ENCODE data around the gene PACRG.

Gene PACRG

DNA sequence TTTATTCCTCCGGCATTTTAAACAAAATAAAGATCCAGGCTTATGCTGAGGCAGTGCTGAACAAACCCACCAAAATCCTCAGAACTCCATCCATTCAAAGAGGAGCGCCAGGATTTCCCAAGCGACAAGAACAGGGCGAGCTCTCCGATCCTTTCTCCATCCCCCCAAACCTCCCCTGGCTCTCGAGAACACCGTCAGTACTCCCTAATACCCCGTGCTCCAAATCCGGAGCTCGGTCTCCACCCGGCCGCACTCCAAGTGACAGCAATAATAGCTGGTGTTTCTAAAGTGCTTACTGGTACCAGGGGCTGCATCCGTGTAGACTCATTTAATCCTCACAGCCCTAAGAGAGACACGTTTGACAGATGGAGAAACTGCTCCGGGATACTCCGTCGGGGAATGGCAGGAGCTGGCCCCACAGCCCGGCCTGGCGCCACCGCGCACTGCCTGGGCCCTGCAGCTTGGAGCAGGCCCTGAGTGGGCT, 409.7 kb downstream of the PACRG start:
- DNase-seq (ENCODE audit: low spot score) = no peak

DNA sequence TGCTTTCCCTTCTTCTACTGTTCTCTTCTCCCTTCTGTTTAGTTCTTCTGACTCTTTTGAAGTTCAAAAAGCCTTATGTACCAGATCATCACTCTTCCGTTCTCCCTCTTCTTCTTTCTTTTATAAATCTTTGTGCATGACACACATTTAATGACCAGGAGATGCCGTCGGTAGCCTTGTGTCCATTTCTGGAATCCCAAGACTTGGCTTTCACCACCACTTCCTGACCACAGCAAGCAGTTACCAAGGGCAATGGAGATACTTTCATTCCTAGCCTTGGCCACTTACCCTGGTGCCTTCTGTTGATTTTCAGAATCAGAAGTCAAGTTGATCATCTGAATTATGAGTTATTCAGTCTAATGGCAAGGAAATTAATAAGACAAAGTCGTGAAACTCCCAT, 418.3 kb downstream of the PACRG start:
- no peak for DNase-seq (ENCODE audit: low spot score)

DNA sequence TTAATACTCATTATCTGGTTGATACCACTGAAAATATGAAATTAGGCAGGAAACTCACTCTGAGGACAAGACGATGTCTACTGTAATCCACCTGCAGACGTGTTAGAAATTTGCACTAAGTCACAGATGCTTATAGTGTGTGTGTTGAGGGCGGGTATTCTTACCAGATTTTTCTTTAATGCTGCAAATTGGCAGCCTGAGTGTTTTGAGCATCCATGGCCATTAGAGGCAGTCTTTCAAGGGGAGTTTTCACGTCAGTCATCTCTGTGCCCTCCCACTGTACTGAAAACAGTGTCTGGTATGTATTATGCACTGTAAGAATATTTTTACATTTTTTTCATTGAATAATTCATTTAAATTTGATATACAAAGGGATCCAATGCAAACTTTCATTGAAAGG, 420.2 kb downstream of the PACRG start:
- DNase-seq (ENCODE audit: low spot score) = no peak

DNA sequence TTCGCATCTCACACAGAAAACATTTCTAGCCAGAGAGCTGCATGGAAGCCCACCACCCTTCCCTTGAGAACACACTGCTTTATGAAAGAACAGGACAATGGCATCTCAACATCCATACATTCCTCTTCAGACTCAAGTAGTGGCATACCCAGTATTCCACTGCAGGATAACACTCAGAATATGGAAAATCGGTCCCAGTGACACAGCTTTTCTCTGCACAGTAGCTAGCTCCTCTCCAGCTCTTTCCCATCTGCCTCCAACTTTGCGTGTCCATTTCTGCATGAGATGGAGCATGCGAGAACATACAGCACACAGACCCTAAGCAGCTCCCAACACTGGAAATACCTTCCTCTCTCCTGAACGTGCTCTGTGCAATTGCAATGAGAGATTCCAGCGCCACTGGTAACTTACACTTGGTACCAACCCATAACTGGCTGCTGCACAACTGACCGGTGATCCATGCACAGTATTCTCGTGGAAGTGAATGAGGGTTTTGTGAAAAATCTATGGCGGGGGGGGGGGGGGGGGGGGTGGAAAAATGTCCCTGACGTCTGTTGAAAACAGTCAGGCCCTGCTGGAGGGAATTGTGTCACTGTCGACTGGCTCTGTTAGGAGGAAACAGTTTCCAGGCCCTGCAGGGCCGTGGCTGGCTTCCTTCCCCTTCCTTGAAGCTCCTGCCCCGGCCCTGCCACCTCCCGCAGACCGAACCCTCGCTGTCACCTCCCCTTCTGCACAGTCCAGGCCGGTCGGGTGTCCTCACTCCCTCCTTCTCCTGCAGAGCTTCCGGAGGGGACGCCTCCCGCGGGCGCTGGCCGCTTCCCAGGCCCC, 420.9 kb downstream of the PACRG start:
- DNase-seq (ENCODE audit: low spot score) = no peak

DNA sequence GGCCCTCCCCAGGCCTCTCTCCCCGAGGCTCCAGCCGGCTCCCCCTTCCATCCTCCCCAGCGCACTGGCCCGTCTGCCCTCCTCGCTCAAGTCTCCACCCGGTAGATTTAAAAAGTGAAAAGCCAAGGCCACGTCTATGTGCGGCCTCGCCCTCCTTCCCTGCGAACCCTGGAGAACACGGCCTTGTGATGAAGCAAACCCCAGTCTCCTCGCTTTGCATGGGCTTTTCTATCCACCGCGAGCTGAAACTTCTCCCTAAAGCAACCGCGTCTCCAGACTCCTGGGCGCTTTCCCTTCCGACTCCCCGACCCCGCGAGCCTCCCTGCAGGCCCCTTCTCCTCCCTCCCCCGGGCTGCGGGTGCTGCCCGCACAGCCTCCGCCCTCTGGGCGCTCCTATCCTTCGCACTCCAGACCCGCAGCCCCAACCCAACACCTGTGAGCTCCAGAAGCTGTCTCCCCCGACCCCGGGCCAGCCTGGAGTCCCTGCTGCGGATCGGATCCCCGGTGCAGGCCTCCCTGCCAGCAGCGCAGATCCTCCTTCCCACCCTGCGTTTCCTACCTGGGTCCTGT, 421.6 kb downstream of the PACRG start:
- no peak for DNase-seq (ENCODE audit: low spot score)

DNA sequence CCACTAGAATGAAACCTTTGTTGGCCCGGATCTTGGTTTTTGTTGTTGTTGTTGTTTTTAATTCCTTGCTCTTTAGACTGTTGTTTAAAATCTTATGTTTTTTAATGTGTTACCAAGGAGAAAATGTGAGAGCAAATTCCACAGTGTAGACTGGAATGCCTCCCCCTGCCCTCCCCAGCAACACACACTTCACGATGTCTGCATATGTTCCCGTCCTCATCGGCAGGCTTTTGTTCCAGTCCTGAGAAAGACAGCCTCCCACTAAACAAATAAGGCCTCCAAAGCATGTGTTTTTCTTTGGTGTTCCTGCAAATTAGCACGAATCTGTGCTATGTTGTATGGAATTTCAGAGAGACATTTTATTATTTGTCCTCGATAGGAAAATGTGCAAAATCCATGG, 423.4 kb downstream of the PACRG start:
- DNase-seq (ENCODE audit: low spot score) = no peak

DNA sequence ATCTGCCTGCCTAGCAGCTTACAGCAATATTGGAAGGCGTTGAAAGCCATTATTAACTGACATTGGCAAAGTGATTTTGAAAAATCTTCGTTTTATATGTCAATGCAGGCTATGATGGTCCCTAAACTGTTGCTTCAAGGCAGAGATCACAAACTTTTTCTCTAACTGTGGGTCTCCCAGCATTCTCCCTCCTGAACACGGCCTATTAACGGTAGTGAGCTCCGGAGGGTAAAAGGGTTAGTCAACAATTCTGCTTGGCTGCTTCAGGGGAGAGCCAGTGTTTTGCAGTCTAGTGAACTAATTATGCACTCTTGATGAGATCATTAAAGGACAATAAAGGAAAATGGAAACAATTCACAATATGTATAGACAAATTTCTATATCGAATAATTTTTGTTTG, 424.9 kb downstream of the PACRG start:
- DNase-seq (ENCODE audit: low spot score) = no peak

DNA sequence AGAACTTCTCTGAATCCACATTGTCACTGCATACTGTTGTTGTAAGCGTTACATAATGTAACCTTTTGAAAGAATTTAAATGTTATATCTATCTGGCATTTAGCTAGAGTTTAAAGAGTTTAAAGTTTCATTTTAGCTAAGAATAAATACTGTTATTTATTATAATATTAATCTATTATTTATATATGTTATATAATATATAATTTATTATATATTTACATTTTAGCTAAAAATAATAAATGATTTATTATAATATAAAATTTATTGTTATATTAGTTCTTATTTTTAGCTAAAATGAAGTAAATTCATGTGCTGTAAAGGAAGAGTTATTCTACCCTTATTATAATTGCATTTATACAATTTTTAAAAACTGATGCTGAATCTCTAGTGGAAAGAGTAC, 431.3 kb downstream of the PACRG start:
- DNase-seq (ENCODE audit: low spot score) = no peak

DNA sequence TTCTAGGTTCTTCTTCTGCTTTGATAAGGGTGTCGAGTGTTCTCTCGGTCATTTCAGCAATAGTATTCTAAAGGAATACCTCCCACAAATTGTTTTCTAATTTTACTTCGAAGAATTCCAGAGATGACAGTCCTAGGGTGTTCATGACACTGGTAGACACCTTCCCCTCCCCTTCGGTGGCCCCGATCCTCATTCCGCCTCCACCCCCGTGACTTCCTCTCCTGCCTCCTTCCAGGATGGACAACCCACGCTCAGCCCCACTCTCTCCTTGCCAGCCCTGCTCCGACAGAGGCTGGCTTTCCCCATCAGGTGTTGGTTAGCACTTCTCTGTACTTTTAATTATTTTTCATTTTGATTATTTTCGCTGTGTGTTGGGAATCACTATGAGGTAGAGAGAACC, 431.9 kb downstream of the PACRG start:
- DNase-seq (ENCODE audit: low spot score) = no peak

DNA sequence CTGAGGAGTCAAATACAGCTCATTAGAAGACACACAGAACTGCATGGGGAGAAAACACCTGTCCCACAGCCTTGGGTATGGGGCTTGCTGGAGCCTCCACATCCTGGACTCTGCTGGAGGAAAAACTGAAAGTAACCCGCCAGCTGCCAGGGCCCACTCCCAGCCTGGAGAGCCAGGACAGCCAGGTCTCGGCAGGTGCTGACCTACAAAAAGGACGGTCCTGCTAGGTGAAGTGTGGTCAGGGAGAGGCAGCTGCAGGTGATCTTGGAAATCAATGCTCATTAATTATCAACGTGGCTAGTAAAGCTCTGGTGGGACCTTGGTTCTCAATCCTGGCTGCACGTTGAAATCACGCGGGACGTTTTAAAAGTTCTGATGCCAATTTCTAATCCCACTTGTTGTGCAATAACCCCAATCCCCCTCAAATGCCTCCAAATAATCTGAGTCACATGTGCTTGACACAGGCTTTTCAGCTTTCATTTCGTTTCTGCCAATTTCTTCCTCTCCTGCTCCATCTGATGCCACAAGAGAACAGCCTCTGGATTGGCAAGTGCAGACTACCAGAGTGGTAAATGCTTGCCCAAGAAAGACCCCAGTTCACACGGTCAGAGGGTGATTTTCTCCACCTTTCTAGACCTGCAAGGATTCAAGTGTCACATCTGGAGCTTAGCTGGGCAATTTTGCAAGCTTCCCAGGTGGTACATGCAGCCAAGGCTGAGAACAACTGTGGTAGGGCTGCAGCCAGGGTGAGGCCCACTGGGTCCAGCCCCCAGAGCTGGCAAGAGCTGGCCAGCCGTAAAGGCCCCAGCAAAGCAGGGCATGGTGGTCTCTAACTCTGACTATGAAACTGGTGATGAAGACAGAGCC, 434.5 kb downstream of the PACRG start:
- no peak for DNase-seq (ENCODE audit: low spot score)

DNA sequence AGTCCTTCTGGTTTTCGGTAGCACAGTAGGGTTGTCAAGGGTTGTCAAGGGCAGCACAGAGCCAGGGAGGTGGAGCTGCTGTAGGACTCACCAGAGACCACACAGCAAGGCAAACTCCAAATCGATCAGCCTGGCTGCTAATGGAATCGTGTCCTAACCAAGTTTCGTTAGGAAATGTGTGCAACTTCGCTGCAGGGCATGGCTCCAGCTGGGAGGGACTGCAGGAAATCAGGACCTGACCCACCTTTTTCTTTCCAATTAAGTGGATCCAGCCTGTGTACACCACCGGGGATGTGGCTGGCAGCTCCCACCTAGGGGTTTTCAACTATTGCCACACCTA, 435.1 kb downstream of the PACRG start:
- DNase-seq (ENCODE audit: low spot score) = no peak

DNA sequence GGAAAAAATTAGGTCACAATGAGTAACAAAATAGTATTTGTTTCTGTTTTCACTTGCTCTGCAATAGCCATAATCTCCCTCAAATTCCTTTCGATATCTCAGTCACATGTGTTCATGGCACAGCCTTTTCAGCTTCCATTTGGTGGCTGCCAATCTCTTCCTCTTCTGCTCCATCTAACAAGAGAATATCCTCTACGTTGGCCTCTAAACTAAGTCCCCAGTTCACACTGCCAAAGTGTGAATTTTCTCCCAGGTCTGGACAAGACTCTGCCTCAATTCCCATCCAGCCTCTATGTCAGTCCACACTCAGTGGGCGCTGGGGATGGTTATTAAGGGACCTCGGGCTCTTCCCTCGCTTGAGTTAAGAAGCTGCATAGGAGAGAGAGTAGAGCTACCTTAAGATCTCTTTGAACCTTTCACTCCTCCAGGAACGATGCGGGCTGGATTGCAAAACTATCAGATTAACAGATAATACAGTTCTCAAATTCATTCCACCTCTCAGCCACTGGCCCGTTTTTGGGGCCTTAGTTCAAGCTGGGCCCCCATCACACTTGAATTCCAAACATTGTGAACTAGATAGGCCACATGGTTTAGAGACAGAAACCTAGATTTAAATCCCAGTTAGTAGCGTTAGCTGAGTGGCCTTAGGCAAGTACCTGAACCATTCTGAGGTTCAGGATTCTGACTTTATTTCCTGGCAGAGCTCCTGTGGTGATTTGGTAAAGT, 436.6 kb downstream of the PACRG start:
- DNase-seq (ENCODE audit: low spot score) = no peak

DNA sequence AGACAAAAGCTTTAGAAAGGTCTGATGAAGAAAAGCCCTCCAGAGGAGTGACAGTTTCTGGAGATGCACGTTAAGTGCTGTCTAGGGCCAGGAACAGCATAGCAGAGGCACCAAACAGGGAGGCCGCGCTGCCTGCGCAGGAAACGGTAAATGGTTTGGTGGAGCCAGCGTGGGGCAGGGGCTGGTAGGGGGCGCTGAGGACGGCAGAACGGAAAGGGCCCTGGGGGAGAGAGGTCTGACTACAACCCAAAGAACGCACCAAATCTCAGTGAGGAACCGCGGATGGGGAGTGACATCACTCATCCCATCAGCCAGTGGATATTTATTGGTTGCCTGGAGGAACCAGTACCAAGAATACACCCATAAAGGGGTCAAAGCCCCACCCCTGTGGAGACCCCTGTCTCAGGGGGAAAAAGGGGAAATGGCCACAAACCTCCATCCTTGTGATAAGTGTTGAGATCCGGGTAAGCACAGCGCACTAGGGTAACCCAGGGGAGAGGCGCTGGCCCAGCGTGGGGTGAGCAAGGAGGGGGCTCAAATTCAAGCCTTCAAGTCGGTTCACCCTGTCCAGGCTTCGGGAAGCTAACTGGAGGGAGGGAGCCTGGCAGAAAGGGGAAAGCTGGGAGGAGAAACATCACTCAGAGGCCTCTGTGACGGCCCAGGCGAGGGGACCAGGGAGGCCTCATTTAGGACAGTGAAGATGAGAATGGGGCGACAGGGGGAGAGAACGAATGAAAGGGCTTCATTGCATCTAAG, 437.6 kb downstream of the PACRG start:
- DNase-seq (ENCODE audit: low spot score) = no peak

DNA sequence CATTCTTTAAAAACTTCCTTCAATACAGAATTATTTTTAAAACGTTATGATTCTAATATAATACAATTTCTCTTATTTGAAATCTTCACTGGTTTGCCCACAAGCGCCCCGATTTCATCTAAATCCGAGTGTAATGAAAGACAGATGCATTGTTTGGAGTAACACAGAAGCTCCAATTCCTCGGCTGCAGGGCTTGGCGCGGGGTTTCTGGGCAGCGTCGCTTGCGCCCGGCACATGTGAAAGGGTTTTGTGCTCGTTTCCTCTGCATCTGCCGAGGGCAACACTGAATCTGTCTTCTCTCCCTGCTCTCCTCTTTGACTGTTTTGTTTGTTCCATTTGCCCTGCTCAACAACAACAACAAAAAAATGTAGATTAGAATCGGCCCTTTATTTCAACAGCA, 438.1 kb downstream of the PACRG start:
- no peak for DNase-seq (ENCODE audit: low spot score)

DNA sequence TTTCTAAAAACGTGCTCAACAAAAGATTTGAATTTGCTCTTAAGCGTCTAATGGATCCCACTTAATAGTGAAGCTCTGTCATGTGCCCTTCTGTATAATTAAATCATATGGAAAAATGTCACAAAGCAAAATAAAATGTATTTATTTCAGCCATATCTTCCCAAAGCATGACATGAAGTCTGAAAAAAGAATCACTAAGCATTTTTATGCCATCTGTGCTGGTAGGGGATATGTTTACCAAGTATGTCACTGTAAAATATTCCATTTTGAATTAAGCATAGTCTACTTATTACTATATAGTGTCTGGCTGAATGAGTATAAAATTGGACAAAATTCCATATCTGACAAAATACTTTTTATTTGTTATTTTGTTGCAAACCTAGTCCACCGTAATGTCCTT, 438.7 kb downstream of the PACRG start:
- DNase-seq (ENCODE audit: low spot score) = no peak

DNA sequence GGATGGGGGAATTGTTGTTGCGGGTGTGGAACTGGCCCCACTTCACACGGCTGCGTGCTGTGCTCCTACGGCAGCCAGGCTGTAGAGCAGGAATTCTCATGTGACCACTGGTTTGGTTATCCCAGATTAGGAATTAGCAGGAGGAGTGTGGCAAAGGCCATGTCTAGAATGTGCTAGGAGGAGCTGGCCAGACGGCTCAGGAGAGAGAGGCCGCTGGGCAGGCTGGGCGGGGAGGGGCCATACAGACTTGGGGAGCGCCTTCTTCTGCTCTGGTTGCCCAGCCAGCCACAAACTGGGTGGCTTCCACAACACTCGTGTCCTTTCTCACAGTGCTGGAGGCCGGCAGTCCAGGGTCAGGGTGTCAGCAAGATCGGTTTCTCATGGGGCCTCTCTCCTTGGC, 441.7 kb downstream of the PACRG start:
- no peak for DNase-seq (ENCODE audit: low spot score)

DNA sequence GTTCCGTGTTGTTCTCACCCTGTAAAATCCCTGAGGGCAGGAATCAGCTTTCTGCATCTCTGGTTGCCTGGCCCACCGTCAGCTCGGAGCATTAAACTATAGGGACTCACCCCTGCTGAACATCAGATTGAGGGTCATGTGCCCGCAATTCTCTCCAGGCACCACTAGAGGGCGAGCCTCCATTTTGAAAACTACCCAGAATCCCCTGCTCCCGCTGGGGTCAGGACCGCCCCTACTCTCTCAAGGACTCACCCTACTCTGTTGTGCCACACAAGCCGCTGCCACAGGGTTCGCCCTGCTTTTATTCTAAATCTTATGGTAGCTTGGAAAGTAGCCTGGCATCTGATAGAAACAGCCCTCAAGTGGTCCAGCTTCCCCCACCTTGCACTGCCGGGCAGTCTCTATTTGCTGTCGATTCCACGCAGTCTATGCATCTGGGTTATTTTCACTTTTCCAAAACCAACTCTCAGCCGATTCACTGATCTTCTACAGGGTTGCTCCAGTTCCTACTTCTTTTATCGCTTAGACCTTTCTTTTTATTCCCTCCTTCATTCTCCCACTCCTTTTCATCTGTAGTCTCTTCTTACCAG, 442.6 kb downstream of the PACRG start:
- DNase-seq (ENCODE audit: low spot score) = no peak

DNA sequence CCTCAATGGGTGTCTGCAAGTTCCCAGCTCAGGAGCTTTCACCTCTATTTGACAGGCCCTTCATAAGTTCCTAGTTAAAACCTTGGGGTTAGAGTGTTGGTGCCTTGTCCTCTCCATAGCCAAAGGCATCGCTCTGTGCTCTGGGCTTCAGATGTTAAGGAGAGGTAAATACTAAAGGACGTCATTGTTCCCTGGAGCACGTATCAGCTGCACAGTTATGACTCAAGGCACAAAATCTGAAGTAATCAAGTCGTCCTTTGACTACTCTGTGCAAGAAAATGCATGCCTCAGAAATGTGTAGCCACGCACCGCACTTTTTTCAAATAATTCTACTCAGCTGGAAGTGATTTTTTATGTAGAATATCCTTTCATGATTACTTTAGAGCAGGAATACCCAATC, 446.0 kb downstream of the PACRG start:
- no peak for DNase-seq (ENCODE audit: low spot score)

DNA sequence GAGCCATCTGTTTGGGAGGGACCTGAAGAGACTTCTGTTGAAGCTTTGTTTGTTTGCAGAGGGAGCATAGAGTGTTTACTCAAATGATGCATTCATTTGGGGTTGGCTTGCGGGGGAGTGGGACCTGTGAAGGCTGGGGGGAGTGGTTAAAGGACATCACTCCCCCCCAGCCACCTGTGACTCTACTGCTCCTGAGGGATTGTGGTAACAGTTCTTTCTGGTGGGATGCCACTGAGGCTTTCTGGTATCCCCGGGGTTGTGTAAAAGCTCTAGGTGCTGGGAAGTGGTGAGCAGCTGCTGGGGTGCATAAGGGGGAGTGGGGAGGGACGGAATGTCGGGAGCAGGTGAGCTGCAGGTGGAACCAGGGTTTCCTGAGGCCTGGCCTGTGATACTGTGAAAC, 447.5 kb downstream of the PACRG start:
- no peak for DNase-seq (ENCODE audit: low spot score)

DNA sequence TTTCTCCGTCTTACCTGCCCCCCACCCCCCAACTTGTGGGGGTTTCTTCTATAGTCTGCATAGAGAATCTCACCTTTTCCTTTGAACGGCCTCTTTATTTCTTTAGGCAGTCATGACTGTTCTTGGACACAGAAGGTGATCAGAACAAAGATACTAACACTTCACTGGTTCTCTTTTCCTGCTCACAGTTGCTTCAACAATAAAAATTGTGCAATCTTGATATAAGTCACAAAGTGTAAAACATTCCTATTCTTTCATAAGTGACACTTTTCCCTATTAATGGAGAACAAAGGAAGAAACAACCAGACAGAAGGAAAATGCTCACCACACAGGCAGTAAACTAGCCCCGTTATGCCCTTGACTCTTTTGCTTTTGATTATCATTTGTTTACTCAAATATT, 448.3 kb downstream of the PACRG start:
- no peak for DNase-seq (ENCODE audit: low spot score)

DNA sequence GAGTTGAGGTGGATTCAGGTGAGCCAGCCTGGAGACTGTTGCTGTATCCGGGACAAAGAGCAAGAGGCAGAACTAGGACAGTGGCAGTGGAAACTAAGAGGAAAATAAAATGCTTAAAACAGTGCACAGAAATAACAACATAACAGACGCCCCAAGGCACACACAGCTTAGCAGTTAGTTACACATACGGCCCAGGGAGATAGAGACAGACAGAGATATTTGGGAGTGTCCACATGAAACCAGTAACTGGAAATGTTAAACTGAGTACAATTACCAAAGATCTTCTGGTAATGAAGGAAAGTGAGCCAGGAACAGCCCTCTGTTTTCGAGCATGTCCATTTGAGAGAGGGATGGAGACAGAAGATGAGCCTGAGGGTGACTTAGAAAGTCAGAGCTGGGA, 449.2 kb downstream of the PACRG start:
- no peak for DNase-seq (ENCODE audit: low spot score)
